BLaER1 (cell line): ENCODE data around the gene CLASP1.

Experiments
- H3K27ac ChIP-seq: shearing (Covaris generic); formaldehyde crosslinking; 2 replicates; pipeline ENCODE4 v1.8.1; 2022
- H3K27me3 ChIP-seq: shearing (Covaris generic); formaldehyde crosslinking; 2 replicates; pipeline ENCODE4 v1.8.1; 2022
- H3K36me3 ChIP-seq: shearing (Covaris generic); formaldehyde crosslinking; 2 replicates; pipeline ENCODE4 v1.8.1; 2022
- H3K4me1 ChIP-seq: shearing (Covaris generic); formaldehyde crosslinking; 2 replicates; pipeline ENCODE4 v1.8.1; 2022
- H3K4me2 ChIP-seq: shearing (Covaris generic); formaldehyde crosslinking; 2 replicates; pipeline ENCODE4 v1.8.1; 2022
- H3K4me3 ChIP-seq: shearing (Covaris generic); formaldehyde crosslinking; 2 replicates; pipeline ENCODE4 v1.8.1; 2022
- H3K9ac ChIP-seq: shearing (Covaris generic); formaldehyde crosslinking; 2 replicates; pipeline ENCODE4 v1.8.1; 2022
- H3K9me3 ChIP-seq: shearing (Covaris generic); formaldehyde crosslinking; 2 replicates; pipeline ENCODE4 v1.8.1; 2022
- H4K20me1 ChIP-seq: shearing (Covaris generic); formaldehyde crosslinking; 2 replicates; pipeline ENCODE4 v1.8.1; 2022
- Cebpa-rat ChIP-seq: shearing (Covaris generic); IDR thresholded peaks from 2 replicates; pipeline ENCODE4 v1.8.1; 2022

The CLASP1 gene

GRCh38 chr2:121475811-121476571 is 173.3 kb downstream of the CLASP1 start:
- Histone ChIP-seq H3K27ac (no peak overlapping the region), H3K9ac (no peak overlapping the region), H4K20me1 (peaks cover 83% of the 10 kb centered on the region), H3K4me1 (peaks cover 7% of the 10 kb centered on the region), H3K4me2 (no peak overlapping the region), H3K27me3 (no peaks in the 10 kb centered on the region), H3K4me3 (no peak overlapping the region), H3K36me3 (peaks cover 38% of the 10 kb centered on the region), H3K9me3 (no peaks in the 10 kb centered on the region)
- TF ChIP-seq Cebpa-rat: no peak

- Histone ChIP-seq H3K4me3 (no peak overlapping the region), H3K4me2 (no peak overlapping the region), H3K4me1 (peaks cover 7% of the 10 kb centered on the region), H3K9ac (no peak overlapping the region), H3K9me3 (no peaks in the 10 kb centered on the region; the same call in 1 of the 2 replicates), H3K36me3 (peaks cover 49% of the 10 kb centered on the region), H3K27ac (no peak overlapping the region), H4K20me1 (peaks cover 66% of the 10 kb centered on the region), H3K27me3 (no peaks in the 10 kb centered on the region)
- no peak for TF ChIP-seq Cebpa-rat
These were observed 175.8 kb downstream of the CLASP1 start for GRCh38 chr2:121473512-121473911.

- no peaks in the 10 kb centered on the region; the same call in 1 of the 2 replicates for H3K9me3 ChIP-seq
- H3K4me2 ChIP-seq: no peak overlapping the region
- H3K4me3 ChIP-seq: no peak overlapping the region
- H3K9ac ChIP-seq: no peak overlapping the region
- H3K4me1 ChIP-seq: peaks cover 7% of the 10 kb centered on the region
- peaks cover 59% of the 10 kb centered on the region for H3K36me3 ChIP-seq
- no peak overlapping the region for H3K27ac ChIP-seq
- peaks cover 56% of the 10 kb centered on the region for H4K20me1 ChIP-seq
- TF ChIP-seq Cebpa-rat: no peak
- H3K27me3 ChIP-seq: no peaks in the 10 kb centered on the region
These were observed 176.7 kb downstream of the CLASP1 start for GRCh38 chr2:121472470-121472993.

- Histone ChIP-seq H4K20me1 (peaks cover 49% of the 10 kb centered on the region), H3K9ac (no peak overlapping the region), H3K4me3 (no peak overlapping the region), H3K4me2 (no peak overlapping the region), H3K36me3 (peaks cover 67% of the 10 kb centered on the region), H3K27me3 (no peaks in the 10 kb centered on the region), H3K9me3 (peaks cover 2% of the 10 kb centered on the region), H3K4me1 (peaks cover 4% of the 10 kb centered on the region), H3K27ac (no peak overlapping the region)
- TF ChIP-seq Cebpa-rat: no peak
These were observed 177.5 kb downstream of the CLASP1 start for GRCh38 chr2:121471532-121472469.

- no peak overlapping the region for H3K27ac ChIP-seq
- no peak for TF ChIP-seq Cebpa-rat
- no peak overlapping the region for H3K9ac ChIP-seq
- H3K4me2 ChIP-seq: no peak overlapping the region
- H4K20me1 ChIP-seq: peaks cover 40% of the 10 kb centered on the region
- no peaks in the 10 kb centered on the region for H3K4me1 ChIP-seq
- H3K9me3 ChIP-seq: peaks cover 4% of the 10 kb centered on the region
- H3K4me3 ChIP-seq: no peak overlapping the region
- H3K36me3 ChIP-seq: peaks cover 75% of the 10 kb centered on the region
- no peaks in the 10 kb centered on the region for H3K27me3 ChIP-seq
These were observed 178.3 kb downstream of the CLASP1 start for GRCh38 chr2:121470917-121471316.

GRCh38 chr2:121469356-121469755 is 179.9 kb downstream of the CLASP1 start:
- TF ChIP-seq Cebpa-rat: no peak
- Histone ChIP-seq H3K36me3 (peaks cover 72% of the 10 kb centered on the region), H4K20me1 (peaks cover 25% of the 10 kb centered on the region), H3K9me3 (peaks cover 4% of the 10 kb centered on the region), H3K4me2 (no peak overlapping the region), H3K27ac (no peak overlapping the region), H3K4me3 (no peak overlapping the region), H3K4me1 (no peaks in the 10 kb centered on the region), H3K9ac (no peak overlapping the region), H3K27me3 (no peaks in the 10 kb centered on the region)

- H3K4me3 ChIP-seq: no peak overlapping the region
- H3K27ac ChIP-seq: no peak overlapping the region
- peaks cover 69% of the 10 kb centered on the region for H3K36me3 ChIP-seq
- peaks cover 4% of the 10 kb centered on the region for H3K9me3 ChIP-seq
- H3K4me2 ChIP-seq: no peak overlapping the region
- H3K9ac ChIP-seq: no peak overlapping the region
- no peak for TF ChIP-seq Cebpa-rat
- peaks cover 21% of the 10 kb centered on the region for H4K20me1 ChIP-seq
- no peaks in the 10 kb centered on the region for H3K27me3 ChIP-seq
- no peaks in the 10 kb centered on the region for H3K4me1 ChIP-seq
These were observed 180.3 kb downstream of the CLASP1 start for GRCh38 chr2:121468936-121469335.

GRCh38 chr2:121459291-121459690 is 190.0 kb downstream of the CLASP1 start:
- Histone ChIP-seq H3K27me3 (no peaks in the 10 kb centered on the region), H3K9ac (no peak overlapping the region), H3K4me3 (no peak overlapping the region), H3K4me2 (no peak overlapping the region), H3K4me1 (no peaks in the 10 kb centered on the region), H3K9me3 (no peaks in the 10 kb centered on the region), H4K20me1 (no peaks in the 10 kb centered on the region), H3K27ac (no peak overlapping the region), H3K36me3 (peaks cover 79% of the 10 kb centered on the region)
- no peak for TF ChIP-seq Cebpa-rat

GRCh38 chr2:121456325-121456724 is 192.9 kb downstream of the CLASP1 start:
- Histone ChIP-seq H3K36me3 (peaks cover 90% of the 10 kb centered on the region), H3K27me3 (no peaks in the 10 kb centered on the region), H4K20me1 (no peaks in the 10 kb centered on the region), H3K9me3 (no peaks in the 10 kb centered on the region), H3K4me2 (no peak overlapping the region), H3K9ac (no peak overlapping the region), H3K4me1 (no peaks in the 10 kb centered on the region), H3K27ac (no peak overlapping the region), H3K4me3 (no peak overlapping the region)
- TF ChIP-seq Cebpa-rat: no peak

- H3K36me3 ChIP-seq: peaks cover 93% of the 10 kb centered on the region
- H3K9me3 ChIP-seq: no peaks in the 10 kb centered on the region
- no peak for TF ChIP-seq Cebpa-rat
- H3K4me2 ChIP-seq: no peak overlapping the region
- H3K27ac ChIP-seq: no peak overlapping the region
- H4K20me1 ChIP-seq: no peaks in the 10 kb centered on the region
- no peaks in the 10 kb centered on the region for H3K4me1 ChIP-seq
- no peak overlapping the region for H3K4me3 ChIP-seq
- H3K27me3 ChIP-seq: no peaks in the 10 kb centered on the region
- no peak overlapping the region for H3K9ac ChIP-seq
These were observed 193.8 kb downstream of the CLASP1 start for GRCh38 chr2:121455446-121455845.
